HG03060 (cell line): ENCODE measurements around the gene ATRX.
"Not testable (repeated sequence)": the region's sequence is repeated elsewhere in the genome, so short reads cannot be mapped to it uniquely, and the experiment has no call there.

ENCODE experiments used
- ATAC-seq: cut with Tn5 transposase; IDR thresholded peaks from one replicate; pipeline ENCODE4 v1.9.1; 2021; ENCODE audit warnings: low read depth, moderate number of reproducible peaks; ENCODE audit not compliant: unreplicated experiment

The ATRX gene, protein sequence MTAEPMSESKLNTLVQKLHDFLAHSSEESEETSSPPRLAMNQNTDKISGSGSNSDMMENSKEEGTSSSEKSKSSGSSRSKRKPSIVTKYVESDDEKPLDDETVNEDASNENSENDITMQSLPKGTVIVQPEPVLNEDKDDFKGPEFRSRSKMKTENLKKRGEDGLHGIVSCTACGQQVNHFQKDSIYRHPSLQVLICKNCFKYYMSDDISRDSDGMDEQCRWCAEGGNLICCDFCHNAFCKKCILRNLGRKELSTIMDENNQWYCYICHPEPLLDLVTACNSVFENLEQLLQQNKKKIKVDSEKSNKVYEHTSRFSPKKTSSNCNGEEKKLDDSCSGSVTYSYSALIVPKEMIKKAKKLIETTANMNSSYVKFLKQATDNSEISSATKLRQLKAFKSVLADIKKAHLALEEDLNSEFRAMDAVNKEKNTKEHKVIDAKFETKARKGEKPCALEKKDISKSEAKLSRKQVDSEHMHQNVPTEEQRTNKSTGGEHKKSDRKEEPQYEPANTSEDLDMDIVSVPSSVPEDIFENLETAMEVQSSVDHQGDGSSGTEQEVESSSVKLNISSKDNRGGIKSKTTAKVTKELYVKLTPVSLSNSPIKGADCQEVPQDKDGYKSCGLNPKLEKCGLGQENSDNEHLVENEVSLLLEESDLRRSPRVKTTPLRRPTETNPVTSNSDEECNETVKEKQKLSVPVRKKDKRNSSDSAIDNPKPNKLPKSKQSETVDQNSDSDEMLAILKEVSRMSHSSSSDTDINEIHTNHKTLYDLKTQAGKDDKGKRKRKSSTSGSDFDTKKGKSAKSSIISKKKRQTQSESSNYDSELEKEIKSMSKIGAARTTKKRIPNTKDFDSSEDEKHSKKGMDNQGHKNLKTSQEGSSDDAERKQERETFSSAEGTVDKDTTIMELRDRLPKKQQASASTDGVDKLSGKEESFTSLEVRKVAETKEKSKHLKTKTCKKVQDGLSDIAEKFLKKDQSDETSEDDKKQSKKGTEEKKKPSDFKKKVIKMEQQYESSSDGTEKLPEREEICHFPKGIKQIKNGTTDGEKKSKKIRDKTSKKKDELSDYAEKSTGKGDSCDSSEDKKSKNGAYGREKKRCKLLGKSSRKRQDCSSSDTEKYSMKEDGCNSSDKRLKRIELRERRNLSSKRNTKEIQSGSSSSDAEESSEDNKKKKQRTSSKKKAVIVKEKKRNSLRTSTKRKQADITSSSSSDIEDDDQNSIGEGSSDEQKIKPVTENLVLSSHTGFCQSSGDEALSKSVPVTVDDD (N-terminal part only)

GRCh38 chrX:77785486-77786364 lies at the start of gene ATRX:
Gene ATRX, minus strand, starts transcription at chrX:77786216. Its CDS starts 215 bp downstream, at chrX:77786001.
- peak; percentile 81 for ATAC-seq

GRCh38 chrX:77831544-77831943 lies 45.5 kb upstream of the ATRX start:
- ATAC-seq: not testable (repeated sequence)

GRCh38 chrX:77821989-77822388 lies 36.0 kb upstream of the ATRX start:
- not testable (repeated sequence) for ATAC-seq

DNA sequence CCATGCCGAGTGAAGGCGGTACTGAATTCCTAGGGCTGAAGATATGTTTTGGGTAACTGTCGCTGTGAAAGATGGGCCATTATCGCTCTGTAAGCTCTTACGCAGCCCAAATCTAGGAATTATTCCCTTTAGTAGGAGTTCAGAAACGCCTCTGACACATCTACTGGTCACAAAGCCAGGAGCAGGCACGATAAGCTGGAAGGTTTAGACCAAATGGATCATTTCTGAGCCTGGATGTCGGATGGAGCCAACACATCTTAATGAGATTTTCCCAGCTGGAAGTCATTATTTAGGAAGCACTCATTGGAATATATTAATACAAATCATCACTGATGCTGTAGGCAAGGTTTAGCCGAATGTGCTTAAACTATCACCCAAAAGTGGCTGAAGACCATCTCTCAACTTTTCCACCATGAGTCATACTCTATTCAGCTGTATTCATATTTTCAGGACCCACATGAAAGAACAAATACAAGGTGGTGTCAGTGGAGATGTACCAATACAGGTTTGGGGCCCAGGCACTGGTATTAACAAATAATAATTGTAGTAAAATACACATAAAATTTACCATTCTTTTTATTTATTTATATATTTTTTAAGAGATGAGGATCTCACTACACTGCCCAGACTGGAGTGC lies 34.2 kb upstream of the ATRX start:
- no peak for ATAC-seq

- ATAC-seq: no peak
These were observed 28.2 kb upstream of the ATRX start for GRCh38 chrX:77814210-77814609.

DNA sequence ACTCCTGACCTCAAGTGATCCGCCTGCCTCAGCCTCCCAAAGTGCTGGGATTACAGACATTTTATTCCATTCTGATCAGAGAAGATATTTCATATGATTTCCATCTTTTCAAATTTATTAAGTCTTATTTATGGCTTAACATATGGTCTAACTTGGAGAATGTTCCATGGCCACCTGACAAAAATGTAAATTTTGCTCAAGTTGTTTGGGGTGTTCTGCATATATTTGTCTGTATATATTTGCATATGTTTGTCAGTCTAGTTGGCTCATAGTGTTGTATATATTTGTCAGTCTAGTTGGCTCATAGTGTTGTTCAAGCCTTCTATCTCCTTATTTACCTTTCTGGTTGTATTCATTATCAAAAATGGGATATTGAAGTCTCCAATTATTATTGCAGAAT lies 16.2 kb upstream of the ATRX start:
- ATAC-seq: no peak

DNA sequence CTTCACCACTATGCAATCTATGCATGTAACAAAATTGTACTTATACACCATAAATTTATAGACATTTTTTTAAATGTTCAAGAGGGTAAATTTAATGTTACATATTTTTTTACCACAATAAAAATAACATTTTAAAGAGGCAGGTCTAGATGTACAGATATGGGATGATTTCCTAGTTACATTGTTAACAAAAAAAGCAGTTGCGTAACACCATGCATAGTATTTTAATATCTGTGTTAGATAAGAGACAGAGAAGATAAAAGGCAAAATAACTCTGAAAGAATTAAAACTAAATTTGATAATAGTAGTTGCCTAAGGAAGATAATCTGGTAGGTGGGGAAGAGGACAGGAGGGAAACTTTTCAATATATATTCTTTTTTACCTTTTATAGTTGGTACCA lies 9.1 kb upstream of the ATRX start:
- no peak for ATAC-seq

GRCh38 chrX:77793946-77794345 lies 7.9 kb upstream of the ATRX start:
- no peak for ATAC-seq

GRCh38 chrX:77788050-77788449 lies 2.0 kb upstream of the ATRX start:
- ATAC-seq: no peak

DNA sequence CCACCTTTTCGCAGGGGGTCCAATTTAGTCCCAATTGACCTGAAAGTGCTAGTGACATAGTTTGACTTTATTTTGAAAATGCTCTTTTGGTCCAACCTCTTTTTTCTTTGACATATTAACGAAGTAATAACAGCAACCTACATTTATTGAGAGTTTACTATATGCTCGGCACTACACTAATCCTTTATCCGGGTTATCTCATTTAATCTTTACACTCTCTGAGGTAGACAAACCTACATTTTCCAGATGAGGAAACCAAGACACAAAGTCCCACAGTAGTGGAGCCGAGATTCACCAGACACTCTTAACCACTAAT lies 307 bp upstream of the ATRX start:
- ATAC-seq: no peak

- ATAC-seq: no peak
These were observed 6.3 kb downstream of the ATRX start for GRCh38 chrX:77779695-77780094.

DNA sequence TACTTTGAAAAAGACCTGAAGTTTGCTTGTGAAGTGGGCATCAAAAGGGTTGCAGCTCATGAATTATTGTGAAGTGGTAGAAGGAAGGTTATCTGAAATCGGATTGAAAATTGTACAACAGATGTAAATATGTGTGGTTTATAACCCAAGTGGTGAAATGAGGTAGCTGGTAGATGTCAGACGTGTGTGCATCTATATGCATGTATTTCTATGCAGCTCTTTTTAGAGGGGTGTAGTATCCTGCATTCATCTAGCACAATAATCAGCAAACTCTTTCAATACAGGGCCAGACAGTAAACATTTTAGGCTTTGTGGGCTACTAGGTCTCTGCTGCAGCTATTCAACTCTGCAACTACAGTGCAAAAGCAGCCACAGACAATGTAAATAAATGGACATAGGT lies 9.4 kb downstream of the ATRX start:
- no peak for ATAC-seq

- no peak for ATAC-seq
These were observed 14.4 kb downstream of the ATRX start for GRCh38 chrX:77771601-77772000.

GRCh38 chrX:77768787-77769186 lies 17.2 kb downstream of the ATRX start:
- ATAC-seq: no peak

DNA sequence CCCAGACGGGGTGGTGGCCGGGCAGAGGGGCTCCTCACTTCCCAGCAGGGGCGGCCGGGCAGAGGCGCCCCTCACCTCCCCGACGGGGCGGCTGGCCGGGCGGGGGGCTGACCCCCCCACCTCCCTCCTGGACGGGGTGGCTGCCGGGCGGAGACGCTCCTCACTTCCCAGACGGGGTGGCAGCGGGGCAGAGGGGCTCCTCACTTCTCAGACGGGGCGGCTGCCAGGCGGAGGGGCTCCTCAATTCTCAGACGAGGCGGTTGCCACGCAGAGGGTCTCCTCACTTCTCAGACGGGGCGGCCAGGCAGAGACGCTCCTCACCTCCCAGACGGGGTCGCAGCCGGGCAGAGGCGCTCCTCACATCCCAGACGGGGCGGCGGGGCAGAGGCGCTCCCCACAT lies 19.8 kb downstream of the ATRX start:
- ATAC-seq: not testable (repeated sequence)

GRCh38 chrX:77755561-77755960 lies 30.5 kb downstream of the ATRX start:
- no peak for ATAC-seq

GRCh38 chrX:77753942-77754341 lies 32.1 kb downstream of the ATRX start:
- ATAC-seq: not testable (repeated sequence)

DNA sequence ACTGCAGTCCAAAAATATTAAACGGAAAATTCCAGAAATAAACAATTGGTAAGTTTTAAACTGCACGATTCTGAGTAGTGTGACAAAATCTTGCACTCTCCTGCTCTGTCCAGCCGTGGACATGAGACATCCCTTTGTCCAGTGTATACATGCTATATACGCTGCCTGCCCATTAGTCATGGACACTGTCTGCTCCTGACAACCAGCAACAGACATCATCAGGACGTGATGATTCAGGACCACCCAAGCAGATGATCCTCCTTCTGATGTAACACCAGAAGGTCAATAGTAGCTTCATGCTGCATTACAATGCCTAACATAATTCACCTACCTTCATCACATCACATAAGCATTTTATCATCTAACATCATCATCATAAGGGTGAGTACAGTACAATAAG lies 36.3 kb downstream of the ATRX start:
- no peak for ATAC-seq

DNA sequence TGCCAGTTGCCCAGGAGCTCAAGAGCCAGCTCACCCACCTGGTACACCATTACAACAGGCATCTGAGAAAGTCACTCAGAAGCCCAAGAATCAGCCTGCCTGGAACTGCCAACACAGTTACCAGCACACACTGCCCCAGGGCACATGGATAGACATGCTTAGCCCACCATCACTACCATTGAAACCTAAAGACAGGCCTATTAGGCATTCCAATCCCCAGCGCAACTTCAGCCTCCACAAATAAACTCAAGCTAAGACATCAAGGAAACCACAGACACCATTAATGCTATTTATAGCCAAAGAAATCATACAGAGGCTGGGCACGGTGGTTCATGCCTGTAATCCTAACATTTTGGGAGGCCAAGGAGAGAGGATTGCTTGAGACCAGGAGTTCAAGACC lies 42.3 kb downstream of the ATRX start:
- ATAC-seq: no peak
